Measurements from ENCODE around the gene PGRMC2.

The PGRMC2 gene

GRCh38 chr4:128287141-128287870 is at the start of gene PGRMC2:
Gene PGRMC2, minus strand, starts transcription at chr4:128287813. Its CDS starts 23 bp downstream, at chr4:128287790.
- DNase-seq (ENCODE audit: low read depth), result no peak

GRCh38 chr4:128335541-128335940 is 47.9 kb upstream of the PGRMC2 start:
- DNase-seq (ENCODE audit: low read depth), result no peak

- DNase-seq (ENCODE audit: low read depth), result no peak
Observed at GRCh38 chr4:128334256-128334655, 46.6 kb upstream of the PGRMC2 start.

- DNase-seq (ENCODE audit: low read depth), result no peak
Observed at GRCh38 chr4:128333309-128334018, 45.9 kb upstream of the PGRMC2 start.

GRCh38 chr4:128332081-128332480 is 44.5 kb upstream of the PGRMC2 start:
- DNase-seq (ENCODE audit: low read depth), result no peak

- DNase-seq (ENCODE audit: low read depth), result no peak
Observed at GRCh38 chr4:128329638-128330037, 42.0 kb upstream of the PGRMC2 start.

- no peak for DNase-seq (ENCODE audit: low read depth)
Observed at GRCh38 chr4:128328106-128328505, 40.5 kb upstream of the PGRMC2 start.

GRCh38 chr4:128323401-128323800 is 35.8 kb upstream of the PGRMC2 start:
- DNase-seq (ENCODE audit: low read depth), result no peak

- peak; percentile 80 for DNase-seq (ENCODE audit: low read depth)
Observed at GRCh38 chr4:128322986-128323385, 35.4 kb upstream of the PGRMC2 start.

- peak; percentile 30 for DNase-seq (ENCODE audit: low read depth)
Observed at GRCh38 chr4:128322311-128322710, 34.7 kb upstream of the PGRMC2 start.

- DNase-seq (ENCODE audit: low read depth), result no peak
Observed at GRCh38 chr4:128320656-128321055, 33.0 kb upstream of the PGRMC2 start.

GRCh38 chr4:128315756-128316520 is 28.3 kb upstream of the PGRMC2 start:
- DNase-seq (ENCODE audit: low read depth), result no peak

- DNase-seq (ENCODE audit: low read depth), result no peak
Observed at GRCh38 chr4:128311659-128312403, 24.2 kb upstream of the PGRMC2 start.

- no peak for DNase-seq (ENCODE audit: low read depth)
Observed at GRCh38 chr4:128310266-128310697, 22.7 kb upstream of the PGRMC2 start.

GRCh38 chr4:128309585-128309984 is 22.0 kb upstream of the PGRMC2 start:
- no peak for DNase-seq (ENCODE audit: low read depth)

GRCh38 chr4:128308986-128309385 is 21.4 kb upstream of the PGRMC2 start:
- DNase-seq (ENCODE audit: low read depth), result no peak

- DNase-seq (ENCODE audit: low read depth), result no peak
Observed at GRCh38 chr4:128307123-128307571, 19.5 kb upstream of the PGRMC2 start.

- no peak for DNase-seq (ENCODE audit: low read depth)
Observed at GRCh38 chr4:128305942-128306341, 18.3 kb upstream of the PGRMC2 start.

GRCh38 chr4:128303986-128304385 is 16.4 kb upstream of the PGRMC2 start:
- DNase-seq (ENCODE audit: low read depth), result no peak

- no peak for DNase-seq (ENCODE audit: low read depth)
Observed at GRCh38 chr4:128303405-128303785, 15.8 kb upstream of the PGRMC2 start.

- DNase-seq (ENCODE audit: low read depth), result no peak
Observed at GRCh38 chr4:128301979-128302378, 14.4 kb upstream of the PGRMC2 start.

- DNase-seq (ENCODE audit: low read depth), result no peak
Observed at GRCh38 chr4:128299848-128300247, 12.2 kb upstream of the PGRMC2 start.

All from HS-5 (cell line).